Smooth muscle cell (in vitro differentiated cells): ENCODE measurements around the gene PTK7. TPM values are rescaled to one million over a fixed set of nuclear protein-coding genes. Genes with fewer than 3 reads are reported as not detected.

Source experiments
- DNase-seq: peaks from one replicate; lab custom pipeline; 2025; ENCODE audit not compliant: unreplicated experiment; lab: John Stamatoyannopoulos, UW
- H2AFZ ChIP-seq: fragments of 200-600 bp; sonication (generic); 2 replicates; pipeline ENCODE4 v1.6.0; 2016; ENCODE audit warnings: antibody characterized with exemption, low read depth, mild to moderate bottlenecking
- H3F3A ChIP-seq: fragments of 200-600 bp; sonication (generic); 2 replicates; pipeline ENCODE4 v1.6.0; 2017; ENCODE audit warnings: antibody characterized with exemption, low read depth
- H3K27ac ChIP-seq: fragments of 200-600 bp; sonication (generic); 2 replicates; pipeline ENCODE4 v1.5.1; 2016; ENCODE audit warnings: low read depth, mild to moderate bottlenecking
- H3K27me3 ChIP-seq: fragments of 200-600 bp; sonication (generic); 2 replicates; pipeline ENCODE4 v1.6.1; 2016; ENCODE audit warnings: low read depth, mild to moderate bottlenecking
- H3K36me3 ChIP-seq: fragments of 200-600 bp; sonication (generic); 2 replicates; pipeline ENCODE4 v1.5.1; 2016; ENCODE audit warnings: low read depth
- H3K4me1 ChIP-seq: fragments of 200-600 bp; sonication (generic); 2 replicates; pipeline ENCODE4 v1.5.1; 2016; ENCODE audit warnings: low read depth
- H3K4me2 ChIP-seq: fragments of 200-600 bp; sonication (generic); 2 replicates; pipeline ENCODE4 v1.6.0; 2016; ENCODE audit warnings: mild to moderate bottlenecking
- H3K4me3 ChIP-seq: fragments of 200-600 bp; sonication (generic); 2 replicates; pipeline ENCODE4 v1.5.1; 2016; ENCODE audit warnings: mild to moderate bottlenecking
- H3K79me2 ChIP-seq: fragments of 200-600 bp; sonication (generic); 2 replicates; pipeline ENCODE4 v1.6.0; 2016; ENCODE audit warnings: low read depth, mild to moderate bottlenecking
- H3K9ac ChIP-seq: fragments of 200-600 bp; sonication (generic); 2 replicates; pipeline ENCODE4 v1.6.0; 2016; ENCODE audit warnings: low read depth
- H3K9me3 ChIP-seq: fragments of 200-600 bp; sonication (generic); replicated peaks from 2 replicates; pipeline ENCODE4 v1.5.1; 2016; ENCODE audit warnings: low read depth
- H4K20me1 ChIP-seq: fragments of 200-600 bp; sonication (generic); 2 replicates; pipeline ENCODE4 v1.6.0; 2016; ENCODE audit warnings: low read depth
- CTCF ChIP-seq: fragments of 200-600 bp; sonication (generic); IDR thresholded peaks from 2 replicates; pipeline ENCODE4 v1.5.1; 2017; ENCODE audit warnings: borderline replicate concordance, mild to moderate bottlenecking, antibody characterized with exemption; ENCODE audit not compliant: insufficient read depth, poor library complexity, severe bottlenecking
- WGBS: methylation state at CpG from one replicate; pipeline ENCODE4 v1.1.7; 2016; ENCODE audit warnings: low lambda C conversion rate; 5-methylcytosine and 5-hydroxymethylcytosine counted together
- polyA plus RNA-seq: library from polyadenylated mRNA; unstranded; fragments of >200 nt; fragmentation: Nextera tagmentation; extraction: Ambion mirVana; gene quantifications from 2 replicates; pipeline ENCODE4 v1.2.1, GENCODE V29; 2016
- total RNA-seq: library from RNA; depleted of rRNA; stranded (reverse); fragments of >200 nt; gene quantifications from 2 replicates; pipeline ENCODE4 v1.2.3, GENCODE V29; 2014

Gene PTK7
- total and polyA plus RNA-seq, 2 experiments from 2014 or later, result 376 to 598 TPM

DNA sequence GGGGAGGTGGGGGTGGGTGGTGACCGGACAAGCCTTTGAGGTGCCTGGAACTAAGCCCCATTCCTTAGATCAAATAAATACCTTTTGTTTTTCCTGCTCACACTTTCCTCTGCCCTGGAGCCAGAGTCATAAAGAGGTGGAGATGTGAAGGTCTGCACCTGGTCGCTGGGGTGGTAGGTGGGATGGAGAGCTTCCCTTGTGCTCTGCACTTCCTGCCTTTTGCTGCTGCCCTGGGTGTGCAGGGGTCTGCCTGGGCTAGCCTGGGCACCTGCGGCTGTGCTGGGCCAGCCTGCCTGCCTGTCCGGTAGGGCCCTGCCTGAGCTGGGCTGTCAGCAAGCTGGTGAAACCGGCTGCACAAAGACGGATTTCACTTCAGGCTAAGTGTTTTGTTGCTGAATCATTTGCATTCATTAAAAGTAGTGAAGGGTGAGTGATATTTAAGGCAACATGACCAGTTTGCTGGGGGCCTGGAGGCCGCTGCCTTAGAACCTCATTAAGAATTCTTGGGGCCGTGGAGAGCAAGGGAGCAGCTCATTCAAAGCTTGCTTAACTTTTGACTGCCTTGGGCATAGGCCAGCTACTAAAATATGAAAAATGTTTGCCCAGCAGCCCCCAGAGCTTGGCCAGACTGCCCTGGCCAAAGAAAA is 20.5 kb downstream of the PTK7 start:
- DNase-seq, result no peak
- H3K36me3 ChIP-seq, result no peaks in the 10 kb centered on the region
- peaks cover 53% of the 10 kb centered on the region for H3F3A ChIP-seq
- WGBS, result 14% methylated on average over 8 of the region's 8 CpGs
- no peak for TF ChIP-seq CTCF
- peaks cover 100% of the 10 kb centered on the region for H3K79me2 ChIP-seq
- no peak overlapping the region for H3K4me3 ChIP-seq
- H3K4me2 ChIP-seq, result peak overlapping the region; percentile 61
- no peak overlapping the region for H2AFZ ChIP-seq
- no peaks in the 10 kb centered on the region for H3K9me3 ChIP-seq
- H3K4me1 ChIP-seq, result peaks cover 44% of the 10 kb centered on the region
- no peaks in the 10 kb centered on the region for H3K27me3 ChIP-seq
- peaks cover 98% of the 10 kb centered on the region for H4K20me1 ChIP-seq
- peak overlapping the region; percentile 27 for H3K9ac ChIP-seq
- H3K27ac ChIP-seq, result peak overlapping the region; percentile 90

- TF ChIP-seq CTCF, result no peak
- no peaks in the 10 kb centered on the region for H3K27me3 ChIP-seq
- H3K79me2 ChIP-seq, result peaks cover 100% of the 10 kb centered on the region
- peaks cover 98% of the 10 kb centered on the region for H4K20me1 ChIP-seq
- WGBS, result 50% methylated on average over 5 of the region's 5 CpGs
- no peak overlapping the region for H3K4me3 ChIP-seq
- DNase-seq, result no peak
- H2AFZ ChIP-seq, result no peak overlapping the region
- peak overlapping the region; percentile 90 for H3K27ac ChIP-seq
- peaks cover 50% of the 10 kb centered on the region for H3F3A ChIP-seq
- peaks cover 41% of the 10 kb centered on the region for H3K4me1 ChIP-seq
- peak overlapping the region; percentile 61 for H3K4me2 ChIP-seq
- H3K9me3 ChIP-seq, result no peaks in the 10 kb centered on the region
- H3K9ac ChIP-seq, result no peak overlapping the region
- no peaks in the 10 kb centered on the region for H3K36me3 ChIP-seq
Observed at GRCh38 chr6:43097098-43097489, 21.0 kb downstream of the PTK7 start.

DNA sequence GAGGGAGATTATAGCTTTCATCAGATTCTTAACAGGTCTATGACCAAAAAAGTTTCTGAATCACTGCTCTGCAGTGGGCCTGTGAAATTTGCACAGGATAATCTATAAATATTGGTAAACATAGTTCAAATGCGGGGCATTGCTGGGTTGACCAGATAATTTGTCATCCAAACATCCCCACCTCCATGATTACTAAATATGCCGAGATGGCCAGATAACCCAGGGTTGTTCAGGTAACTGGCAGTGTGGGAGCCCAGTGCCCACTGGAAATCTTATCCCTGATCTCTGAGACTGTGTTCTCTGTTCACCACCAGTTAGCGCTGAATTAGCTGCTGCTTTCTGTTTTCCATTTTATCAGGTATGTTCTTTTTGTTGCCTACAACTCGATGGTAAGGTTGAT is 21.4 kb downstream of the PTK7 start:
- TF ChIP-seq CTCF, result no peak
- DNase-seq, result no peak
- no peak overlapping the region for H2AFZ ChIP-seq
- H3F3A ChIP-seq, result peaks cover 46% of the 10 kb centered on the region
- H3K27me3 ChIP-seq, result no peaks in the 10 kb centered on the region
- peak overlapping the region; percentile 61 for H3K4me2 ChIP-seq
- peaks cover 98% of the 10 kb centered on the region for H4K20me1 ChIP-seq
- no peak overlapping the region for H3K4me3 ChIP-seq
- no peaks in the 10 kb centered on the region for H3K36me3 ChIP-seq
- whole genome bisulfite sequencing, result 82% methylated on average over 4 of the region's 4 CpGs
- no peaks in the 10 kb centered on the region for H3K9me3 ChIP-seq
- peak overlapping the region; percentile 90 for H3K27ac ChIP-seq
- H3K79me2 ChIP-seq, result peaks cover 100% of the 10 kb centered on the region
- H3K9ac ChIP-seq, result no peak overlapping the region
- peaks cover 41% of the 10 kb centered on the region for H3K4me1 ChIP-seq

DNA sequence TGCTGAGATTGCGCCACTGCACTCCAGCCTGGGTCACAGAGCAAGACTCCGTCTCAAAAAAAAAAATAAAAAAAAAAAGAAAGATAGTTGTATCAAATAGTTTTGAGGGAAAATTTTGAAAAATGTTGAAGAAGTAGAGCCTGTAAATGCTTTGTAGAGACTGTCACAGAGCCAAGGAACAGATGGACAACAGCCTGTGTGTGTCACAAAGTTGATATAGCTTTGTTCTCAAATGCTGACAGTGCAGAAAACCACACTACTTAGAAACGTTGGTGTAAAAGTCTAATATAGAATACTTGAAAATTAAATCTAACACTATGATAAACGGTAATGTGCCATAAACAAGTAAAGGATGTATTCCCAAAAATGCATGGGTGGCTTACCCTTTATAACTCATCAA is 25.4 kb downstream of the PTK7 start:
- Histone ChIP-seq H3F3A (peaks cover 22% of the 10 kb centered on the region), H4K20me1 (peaks cover 100% of the 10 kb centered on the region), H3K27me3 (no peaks in the 10 kb centered on the region), H3K9me3 (no peaks in the 10 kb centered on the region), H3K4me3 (no peak overlapping the region), H3K27ac (no peak overlapping the region), H3K4me2 (no peak overlapping the region), H3K9ac (no peak overlapping the region), H3K79me2 (peaks cover 100% of the 10 kb centered on the region), H3K36me3 (no peaks in the 10 kb centered on the region), H3K4me1 (peaks cover 26% of the 10 kb centered on the region), H2AFZ (no peak overlapping the region)
- WGBS, result 85% methylated on average over 4 of the region's 4 CpGs
- TF ChIP-seq CTCF, result no peak
- DNase-seq, result no peak
